Measurements from ENCODE around the gene KIF26B.

KIF26B gene

GRCh38 chr1:245688536-245689453 is 534.0 kb downstream of the KIF26B start:
- no peak for DNase-seq (ENCODE audit: low read depth)
- no peak overlapping the region for H3K4me3 ChIP-seq (ENCODE audit: control insufficient read depth, low read depth, low read length)
- TF ChIP-seq CTCF (IDR thresholded peaks at IDR 0.05; ENCODE audit: control insufficient read depth, insufficient read depth, low read depth, low read length, missing control alignments), result no peak

GRCh38 chr1:245690156-245690690 is 535.4 kb downstream of the KIF26B start:
- H3K4me3 ChIP-seq (ENCODE audit: control insufficient read depth, low read depth, low read length), result no peak overlapping the region
- TF ChIP-seq CTCF (IDR thresholded peaks at IDR 0.05; ENCODE audit: control insufficient read depth, insufficient read depth, low read depth, low read length, missing control alignments), result no peak
- DNase-seq (ENCODE audit: low read depth), result no peak

- no peak for DNase-seq (ENCODE audit: low read depth)
- H3K4me3 ChIP-seq (ENCODE audit: control insufficient read depth, low read depth, low read length), result no peak overlapping the region
- no peak for TF ChIP-seq CTCF (IDR thresholded peaks at IDR 0.05; ENCODE audit: control insufficient read depth, insufficient read depth, low read depth, low read length, missing control alignments)
These were observed 536.3 kb downstream of the KIF26B start for GRCh38 chr1:245690946-245691541.

- H3K4me3 ChIP-seq (ENCODE audit: control insufficient read depth, low read depth, low read length), result no peak overlapping the region
- no peak for DNase-seq (ENCODE audit: low read depth)
- no peak for TF ChIP-seq CTCF (IDR thresholded peaks at IDR 0.05; ENCODE audit: control insufficient read depth, insufficient read depth, low read depth, low read length, missing control alignments)
These were observed 537.1 kb downstream of the KIF26B start for GRCh38 chr1:245691897-245692296.

GRCh38 chr1:245692318-245692717 is 537.5 kb downstream of the KIF26B start:
- H3K4me3 ChIP-seq (ENCODE audit: control insufficient read depth, low read depth, low read length), result no peak overlapping the region
- TF ChIP-seq CTCF (IDR thresholded peaks at IDR 0.05; ENCODE audit: control insufficient read depth, insufficient read depth, low read depth, low read length, missing control alignments), result no peak
- no peak for DNase-seq (ENCODE audit: low read depth)

- no peak for DNase-seq (ENCODE audit: low read depth)
- H3K4me3 ChIP-seq (ENCODE audit: control insufficient read depth, low read depth, low read length), result no peak overlapping the region
- TF ChIP-seq CTCF (IDR thresholded peaks at IDR 0.05; ENCODE audit: control insufficient read depth, insufficient read depth, low read depth, low read length, missing control alignments), result no peak
These were observed 538.5 kb downstream of the KIF26B start for GRCh38 chr1:245693116-245693793.

Data from AG09309 (cell line).